Measurements from ENCODE around the gene ATP6V0A4.
"Not testable (repeated sequence)": the region's sequence is repeated elsewhere in the genome, so short reads cannot be mapped to it uniquely, and the experiment has no call there.

ATP6V0A4 gene

DNA sequence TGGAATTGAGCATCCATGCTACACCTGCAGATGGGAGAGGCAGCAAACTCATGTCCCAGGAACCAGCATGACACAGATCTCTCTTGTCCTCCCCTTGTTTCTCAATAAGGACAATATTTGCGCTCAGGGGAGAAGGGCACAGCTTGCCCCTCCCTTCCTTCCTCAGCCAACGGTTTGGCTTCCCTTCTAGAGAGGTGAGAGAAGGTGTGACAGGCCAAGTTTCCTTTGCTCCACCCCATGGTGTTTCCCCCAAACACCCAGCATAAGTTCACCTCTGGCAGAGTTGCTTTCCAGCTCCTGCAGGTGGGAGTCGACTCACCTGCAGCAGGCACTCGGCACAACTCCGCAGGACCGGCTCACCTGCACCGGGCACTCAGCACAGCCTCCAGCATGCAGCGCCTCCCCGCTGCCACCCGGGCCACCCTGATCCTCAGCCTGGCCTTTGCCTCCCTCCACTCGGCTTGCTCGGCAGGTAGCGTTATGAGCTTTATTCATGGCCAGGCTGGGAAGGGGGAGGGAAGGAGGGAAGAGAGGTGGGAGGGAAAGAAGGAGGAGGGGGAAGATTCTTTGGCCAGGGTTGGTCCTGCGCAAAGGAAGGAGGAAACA lies at the start of gene ATP6V0A4, which contains the start of gene TMEM213:
ATP6V0A4 (minus strand) TSS at position 482 of the 606 bp plus-strand sequence. CDS start 26,949 bp downstream, outside the sequence.
TMEM213 (plus strand) TSS at position 280 of the 606 bp plus-strand sequence; CDS start at position 391, 111 bp downstream.
- no peak for DNase-seq

DNA sequence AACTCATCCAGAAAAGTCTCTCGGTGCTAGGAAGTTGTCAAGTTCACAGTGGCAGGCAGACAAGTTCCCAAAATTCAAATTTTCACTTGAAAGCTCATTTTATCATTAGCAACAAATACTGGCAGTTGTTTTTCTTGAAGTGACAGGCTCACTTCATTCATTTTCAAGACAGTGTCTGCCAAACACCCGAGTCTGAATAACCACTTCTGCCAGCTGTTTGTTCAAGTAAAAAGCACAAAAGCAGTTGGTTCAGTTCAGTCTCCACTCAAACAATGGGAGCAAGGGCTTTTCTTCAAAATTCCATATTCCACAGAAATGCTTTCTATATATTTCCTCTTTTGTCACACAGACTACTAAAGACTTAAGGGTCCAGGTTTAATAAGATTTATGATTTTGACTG lies 47.7 kb upstream of the ATP6V0A4 start:
- no peak for DNase-seq

DNA sequence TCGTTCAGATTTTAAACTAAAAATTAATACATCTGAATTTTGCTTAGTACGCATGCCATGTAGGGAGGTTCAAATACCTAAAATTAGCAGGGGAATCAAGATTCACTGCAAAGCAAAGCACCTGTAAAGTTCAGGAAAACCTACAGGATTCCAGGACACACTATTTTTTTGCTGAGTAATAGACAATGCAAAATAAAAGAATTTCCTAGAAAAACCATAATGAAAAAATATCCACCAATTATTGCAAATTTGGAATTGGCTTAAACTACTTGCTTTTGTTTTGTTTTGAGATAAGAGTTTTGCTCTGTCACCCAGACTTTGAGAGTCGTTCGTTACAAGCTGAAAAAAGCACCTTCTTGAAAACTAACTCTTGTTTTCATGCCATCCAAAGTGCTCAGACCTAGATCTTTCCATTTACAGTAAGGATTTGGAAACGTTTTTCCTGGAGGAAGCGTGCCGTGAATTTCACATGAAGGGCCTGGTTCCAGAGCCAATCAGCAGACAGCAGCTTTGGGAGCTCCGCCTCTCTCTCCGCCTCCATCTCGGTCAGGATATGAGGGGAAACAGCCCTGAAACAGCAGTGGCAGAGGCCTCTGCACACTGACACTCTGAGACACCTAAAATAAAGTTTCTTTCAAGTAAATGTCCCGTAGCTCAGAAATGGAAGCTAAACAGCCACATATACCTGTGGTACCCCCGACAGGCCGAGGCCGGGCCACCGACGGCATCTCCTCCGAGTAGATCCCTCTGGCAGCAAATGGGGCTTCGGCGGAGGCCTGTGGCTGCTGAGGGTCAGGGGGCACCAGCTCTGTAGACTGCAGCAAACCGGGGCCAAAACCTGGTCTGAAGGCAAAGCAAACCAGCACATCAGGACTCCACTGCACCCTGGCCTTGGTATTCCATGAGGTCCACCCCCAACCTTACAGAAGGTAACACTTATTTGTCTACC lies 45.9 kb upstream of the ATP6V0A4 start:
- DNase-seq, result no peak

DNA sequence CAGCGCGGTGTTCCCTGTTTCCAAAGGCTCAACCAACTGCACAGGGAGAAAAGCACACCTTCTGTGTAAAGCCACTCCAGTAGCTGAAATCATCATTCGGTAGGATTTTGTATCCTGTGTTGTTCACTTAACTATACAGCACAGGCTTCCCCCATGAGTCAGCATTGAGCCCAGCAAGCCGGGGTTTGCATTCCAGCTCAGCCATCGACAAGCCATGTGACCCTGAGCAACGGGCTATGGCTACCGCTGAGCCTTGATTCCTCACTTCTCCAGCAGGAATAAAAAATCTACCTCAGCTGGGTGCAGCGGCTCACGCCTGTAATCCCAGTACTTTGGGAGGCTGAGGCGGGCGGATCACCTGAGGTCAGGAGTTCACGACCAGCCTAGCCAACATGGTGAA lies 44.1 kb upstream of the ATP6V0A4 start:
- DNase-seq, result no peak

DNA sequence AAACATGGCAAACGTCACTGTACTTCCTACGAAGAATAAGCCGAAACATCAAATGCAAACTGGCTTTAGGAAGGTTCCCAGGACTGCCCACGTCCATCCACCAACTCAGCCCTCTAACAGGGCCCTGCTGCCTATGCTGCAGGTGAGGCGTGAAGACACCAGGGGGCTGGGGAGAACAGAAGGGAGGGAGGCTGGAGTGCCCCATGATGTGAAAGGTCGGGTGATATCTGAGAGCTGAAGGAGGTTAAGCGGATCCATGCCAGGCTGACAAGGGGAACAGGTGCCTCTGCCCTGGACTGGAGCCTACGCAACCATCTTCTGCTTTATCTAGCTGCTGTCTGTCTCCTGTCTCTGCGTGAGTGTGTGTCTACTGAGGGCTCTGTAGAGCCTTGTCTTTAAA lies 40.2 kb upstream of the ATP6V0A4 start:
- no peak for DNase-seq

DNA sequence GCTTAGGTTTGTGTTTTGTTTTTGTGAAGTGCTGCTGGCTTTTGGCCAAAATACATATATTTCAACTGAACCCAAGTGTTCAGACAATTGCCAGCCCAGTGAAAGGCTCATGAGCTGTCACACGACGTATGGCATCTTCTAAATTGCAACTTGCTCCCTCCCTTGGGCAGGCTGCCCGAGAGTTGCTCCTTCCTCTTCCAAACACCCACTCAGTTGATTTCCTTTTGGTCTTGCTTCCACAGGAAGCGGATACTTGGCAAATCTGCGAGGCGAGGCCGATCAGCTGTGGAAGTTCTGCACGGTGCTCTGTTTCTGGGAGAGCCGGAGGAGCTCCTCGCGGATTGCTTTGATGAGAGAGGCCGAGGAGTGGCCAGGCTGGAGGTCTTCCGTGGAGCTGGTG lies 39.6 kb upstream of the ATP6V0A4 start:
- no peak for DNase-seq

DNA sequence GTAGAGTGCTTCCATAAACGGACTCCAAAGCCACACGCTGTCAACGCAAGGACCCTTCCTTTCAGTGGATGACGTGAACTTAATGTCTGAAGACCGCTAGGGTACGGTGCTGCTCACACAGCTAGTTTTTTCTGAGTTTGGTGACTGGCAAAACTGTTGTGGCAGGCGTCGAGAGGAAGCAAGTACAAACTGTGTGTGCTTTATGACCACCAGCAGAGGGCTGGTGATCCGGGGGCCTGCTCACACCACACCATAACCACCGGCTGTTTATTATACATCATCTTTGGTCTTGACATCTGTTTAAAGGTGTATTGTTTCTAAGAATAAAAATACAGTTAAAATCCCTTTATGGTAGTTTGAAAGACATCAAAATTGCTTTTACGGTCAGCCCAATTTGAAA lies 37.1 kb upstream of the ATP6V0A4 start:
- DNase-seq, result no peak

DNA sequence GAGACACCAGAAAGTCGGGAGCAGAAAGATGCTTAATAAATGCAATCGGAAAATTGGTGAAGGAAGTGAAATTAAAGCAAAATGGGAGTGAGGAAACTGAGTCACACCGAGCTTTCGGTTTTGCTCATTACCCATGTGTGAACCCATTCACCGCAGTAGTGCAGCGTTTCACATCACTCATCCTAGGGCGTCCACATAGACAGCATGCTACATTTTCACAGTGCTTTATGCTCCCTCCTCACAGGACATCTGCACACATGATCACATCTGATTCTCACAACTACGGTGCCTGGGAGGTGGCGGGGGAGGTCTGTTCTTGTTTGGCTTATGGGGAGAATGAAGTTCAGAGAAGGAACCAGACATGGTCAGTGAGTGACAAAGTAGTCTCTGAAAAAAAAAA lies 36.6 kb upstream of the ATP6V0A4 start:
- no peak for DNase-seq

DNA sequence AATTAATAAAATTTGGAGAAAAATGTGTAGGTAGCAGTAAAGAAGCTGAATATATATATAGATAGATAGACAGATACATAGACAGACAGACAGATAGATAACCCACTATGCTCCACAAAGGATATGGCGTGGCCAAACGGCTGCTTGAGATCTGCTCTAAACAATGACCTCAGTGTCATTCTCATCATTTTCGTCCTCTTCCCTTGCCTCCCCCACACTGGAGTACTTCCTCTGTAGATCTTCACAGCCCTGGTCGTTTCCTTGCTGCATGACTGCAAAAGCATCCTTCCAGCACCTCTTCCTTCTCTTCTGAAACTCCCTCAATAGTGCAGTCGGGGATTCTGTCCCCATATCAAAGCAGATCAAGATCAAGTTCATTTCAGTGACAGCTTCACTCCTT lies 35.6 kb upstream of the ATP6V0A4 start:
- no peak for DNase-seq

DNA sequence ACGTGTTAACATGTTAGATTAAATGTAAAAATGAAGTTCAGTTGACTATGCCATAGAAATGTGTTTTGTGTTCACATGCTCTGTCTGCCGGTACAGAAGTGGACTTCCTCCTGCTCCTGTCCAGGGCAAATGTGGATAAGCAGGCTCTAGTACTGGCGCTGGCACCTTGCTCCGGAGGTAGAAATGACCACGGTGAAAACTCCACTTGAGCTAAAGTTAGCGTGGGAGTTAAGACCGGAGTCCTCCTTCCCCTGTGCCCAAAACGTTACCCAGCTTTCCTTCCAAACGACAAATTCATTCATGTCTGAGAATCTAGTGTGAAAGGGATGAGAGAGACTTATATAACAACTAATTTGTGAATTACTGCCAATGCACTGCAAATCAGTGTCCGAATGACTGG lies 35.0 kb upstream of the ATP6V0A4 start:
- DNase-seq, result no peak

DNA sequence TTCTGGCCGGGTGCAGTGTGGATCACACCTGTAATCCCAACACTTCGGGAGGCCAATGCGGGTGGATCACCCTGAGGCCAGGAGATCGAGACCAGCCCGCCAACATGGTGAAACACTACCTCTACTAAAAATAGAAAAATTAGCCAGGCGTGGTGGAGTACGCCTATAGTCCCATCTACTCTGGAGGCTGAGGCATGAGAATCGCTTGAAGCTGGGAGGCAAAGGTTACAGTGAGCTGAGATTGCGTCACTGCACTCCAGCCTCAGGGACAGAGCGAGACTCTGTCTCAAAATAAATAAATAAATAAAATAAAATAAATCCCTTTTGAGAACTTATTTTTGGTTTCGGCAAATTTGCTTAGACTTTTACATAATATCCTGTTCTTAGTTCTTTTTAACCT lies 31.3 kb upstream of the ATP6V0A4 start:
- no peak for DNase-seq

DNA sequence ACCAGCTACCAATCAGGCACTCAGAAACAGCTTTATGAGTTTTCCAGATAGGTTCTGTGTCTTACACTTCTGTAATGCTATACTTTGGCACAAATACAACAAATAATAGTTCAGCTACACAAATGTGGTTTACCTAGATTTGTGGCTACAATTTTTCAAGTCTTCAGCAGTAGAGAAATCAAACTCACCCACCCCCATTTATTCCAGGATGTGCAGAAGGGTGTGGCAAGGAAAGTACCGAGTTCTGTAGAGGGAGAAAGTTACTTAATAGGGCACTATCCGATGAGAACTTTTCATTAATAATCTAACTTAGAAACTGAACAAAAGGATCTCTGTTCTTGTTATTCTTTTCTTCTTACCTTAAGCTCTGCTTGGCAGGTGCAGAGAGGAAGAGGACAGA lies 30.3 kb upstream of the ATP6V0A4 start:
- DNase-seq, result no peak

DNA sequence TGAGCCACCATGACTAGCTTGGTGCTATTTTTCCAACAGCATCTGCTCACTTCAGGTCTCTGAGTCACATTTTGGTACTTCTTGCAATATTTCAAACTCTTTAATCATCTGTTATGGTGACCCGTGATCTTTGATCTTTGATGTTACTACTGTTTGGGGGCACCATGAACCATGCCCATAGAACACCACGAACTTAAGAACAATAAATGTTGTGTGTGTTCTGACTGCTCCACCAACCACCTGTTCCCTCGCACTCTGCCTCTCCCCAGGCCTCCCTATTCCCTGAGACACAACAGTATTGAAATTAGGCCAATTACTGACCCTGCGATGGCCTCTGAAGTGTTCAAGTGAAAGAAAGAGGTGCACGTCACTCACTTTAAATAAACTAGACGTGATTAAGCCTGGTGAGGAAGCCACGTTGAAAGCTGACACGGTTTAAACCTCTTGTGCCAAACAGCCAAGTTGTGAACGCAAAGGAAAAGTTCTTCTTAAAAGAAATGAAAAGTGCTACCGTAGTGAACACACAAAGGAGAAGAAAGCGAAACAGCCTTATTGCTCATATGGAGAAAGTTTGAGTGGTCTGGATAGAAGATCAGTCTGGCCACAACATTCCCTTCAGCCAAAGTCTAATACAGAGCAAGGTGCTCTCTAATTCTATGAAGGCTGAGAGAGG lies 27.2 kb upstream of the ATP6V0A4 start:
- DNase-seq, result no peak

DNA sequence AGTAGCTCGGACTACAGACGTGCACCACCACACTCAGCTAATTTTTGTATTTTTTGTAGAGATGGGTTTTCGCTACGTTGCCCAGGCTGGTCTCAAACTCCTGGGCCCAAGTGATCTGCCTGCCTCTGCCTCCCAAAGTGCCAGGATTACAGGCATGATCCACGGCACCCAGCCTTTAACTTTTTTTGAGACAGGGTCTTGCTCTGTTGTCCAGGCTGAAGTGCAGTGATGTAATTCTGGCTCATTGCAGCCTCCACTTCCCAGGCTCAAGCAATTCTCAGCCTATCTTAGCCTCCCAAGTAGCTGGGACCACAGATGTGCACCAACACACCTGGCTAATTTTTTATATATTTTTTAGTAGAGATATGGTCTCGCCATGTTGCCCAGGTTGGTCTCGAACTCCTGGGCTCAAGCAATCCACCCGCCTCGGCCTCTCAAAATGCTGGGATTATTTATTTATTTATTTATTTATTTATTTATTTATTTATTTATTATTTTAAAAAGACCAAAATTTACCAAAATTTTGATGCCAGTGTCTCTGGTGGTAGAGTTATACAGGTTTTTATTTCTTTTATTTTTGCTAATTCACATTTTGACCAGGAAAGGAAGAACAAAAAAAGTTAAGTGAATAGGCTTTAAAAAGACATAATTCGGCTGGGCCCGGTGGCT lies 25.0 kb upstream of the ATP6V0A4 start:
- no peak for DNase-seq

DNA sequence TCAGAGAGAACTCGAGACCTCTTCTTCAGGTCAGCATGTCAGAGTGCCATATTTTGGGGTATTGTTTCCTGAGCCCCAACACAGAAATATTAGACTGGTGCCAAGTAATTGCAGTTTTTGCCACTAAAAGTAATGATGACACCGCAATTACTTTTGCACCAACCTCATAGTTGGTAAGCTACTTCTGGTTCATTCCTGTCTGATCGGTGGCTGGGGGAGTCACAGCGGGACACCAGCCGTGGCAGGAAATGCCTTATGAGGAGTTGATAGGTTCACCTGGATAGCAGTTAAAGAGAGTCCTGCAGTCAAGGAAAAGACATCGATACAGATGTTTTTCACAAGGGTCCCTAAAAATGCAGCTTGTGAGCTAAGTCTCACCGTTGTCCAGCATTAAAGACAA lies 23.9 kb upstream of the ATP6V0A4 start:
- no peak for DNase-seq

DNA sequence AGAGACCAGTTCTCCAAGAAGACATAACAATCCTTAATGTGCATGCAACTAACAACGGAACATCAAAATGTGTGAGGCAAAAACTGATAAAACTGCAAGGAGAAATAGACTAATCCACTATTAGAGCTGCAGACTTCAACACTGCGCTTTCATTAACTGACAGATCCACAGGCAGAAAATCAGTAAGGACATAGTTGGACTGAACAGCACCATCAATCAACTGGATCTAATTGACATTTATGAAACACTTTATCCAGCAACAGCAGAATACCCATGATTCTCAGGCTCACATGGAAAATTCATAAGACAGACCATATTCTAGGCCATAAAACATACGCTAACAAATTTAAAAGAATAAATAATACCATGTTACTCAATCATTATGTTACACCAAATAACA lies 21.6 kb upstream of the ATP6V0A4 start:
- DNase-seq, result no peak

DNA sequence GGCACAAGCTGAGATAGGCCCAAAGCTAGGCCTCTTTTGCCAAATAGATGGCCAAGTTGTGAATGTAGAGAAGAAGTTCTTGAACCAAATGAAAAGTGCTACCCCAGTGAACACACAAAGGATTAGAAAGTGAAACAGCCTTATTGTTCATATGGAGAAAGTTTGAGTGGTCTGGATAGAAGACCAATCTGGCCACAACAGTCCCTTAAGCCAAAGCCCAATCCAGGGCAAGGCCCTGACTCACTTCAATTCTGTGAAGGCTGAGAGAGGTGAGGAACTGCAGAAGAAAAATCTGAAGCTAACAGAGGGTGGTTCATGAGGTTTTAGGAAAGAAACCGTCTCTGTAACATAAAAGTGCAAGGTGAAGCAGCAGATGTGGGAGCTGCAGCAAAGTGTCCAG lies 18.7 kb upstream of the ATP6V0A4 start:
- no peak for DNase-seq

DNA sequence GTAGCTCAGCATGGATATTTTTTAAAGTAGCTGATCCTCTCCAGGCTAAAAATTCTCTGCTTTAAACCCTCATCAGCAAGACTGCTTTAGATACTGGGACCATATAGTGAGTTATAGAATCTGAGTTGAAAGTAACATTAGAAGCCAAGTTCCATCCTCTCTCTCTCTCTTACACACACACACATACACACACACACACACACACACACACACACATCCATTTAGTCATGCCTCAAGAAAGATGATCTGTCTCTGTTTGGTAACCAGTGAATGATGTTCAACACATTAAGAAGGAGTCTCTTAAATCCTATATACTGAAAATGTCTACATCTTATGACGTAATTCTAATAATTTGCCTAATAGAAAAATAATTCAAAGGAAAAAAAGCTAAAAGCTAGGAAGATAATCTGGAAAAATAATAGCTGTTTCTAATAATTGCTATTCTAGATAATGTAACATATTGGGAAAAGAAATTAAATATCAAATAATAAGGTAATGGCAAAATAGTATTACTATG lies 16.9 kb upstream of the ATP6V0A4 start:
- DNase-seq, result no peak

DNA sequence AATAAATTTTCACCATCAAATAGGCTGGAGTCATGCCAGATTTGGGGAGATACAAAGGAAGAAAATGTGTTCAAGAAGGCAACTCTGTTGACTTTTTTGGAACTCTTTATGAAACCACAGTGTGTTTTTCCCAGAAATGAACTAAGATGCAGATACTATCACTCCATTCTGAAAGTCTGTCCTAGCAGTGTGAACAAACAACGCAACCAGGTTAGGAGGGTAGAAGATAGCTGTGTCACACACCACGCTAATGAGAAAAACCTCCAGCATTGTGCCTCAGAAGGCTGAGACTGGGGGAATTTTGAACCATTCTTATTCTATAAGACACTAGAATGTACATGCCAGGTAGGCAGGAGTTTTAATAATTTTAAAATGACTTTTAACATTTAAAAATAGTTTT lies 15.9 kb upstream of the ATP6V0A4 start:
- no peak for DNase-seq

DNA sequence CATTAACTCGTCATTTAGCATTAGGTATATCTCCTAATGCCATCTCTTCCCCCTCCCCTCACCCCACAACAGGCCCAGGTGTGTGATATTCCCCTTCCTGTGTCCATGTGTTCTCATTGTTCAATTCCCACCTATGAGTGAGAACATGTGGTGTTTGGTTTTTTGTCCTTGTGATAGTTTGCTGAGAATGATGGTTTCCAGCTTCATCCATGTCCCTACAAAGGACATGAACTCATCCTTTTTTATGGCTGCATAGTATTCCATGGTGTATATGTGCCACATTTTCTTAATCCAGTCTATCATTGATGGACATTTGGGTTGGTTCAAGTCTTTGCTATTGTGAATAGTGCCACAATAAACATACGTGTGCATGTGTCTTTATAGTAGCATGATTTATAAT lies 13.3 kb upstream of the ATP6V0A4 start:
- not testable (repeated sequence) for DNase-seq

DNA sequence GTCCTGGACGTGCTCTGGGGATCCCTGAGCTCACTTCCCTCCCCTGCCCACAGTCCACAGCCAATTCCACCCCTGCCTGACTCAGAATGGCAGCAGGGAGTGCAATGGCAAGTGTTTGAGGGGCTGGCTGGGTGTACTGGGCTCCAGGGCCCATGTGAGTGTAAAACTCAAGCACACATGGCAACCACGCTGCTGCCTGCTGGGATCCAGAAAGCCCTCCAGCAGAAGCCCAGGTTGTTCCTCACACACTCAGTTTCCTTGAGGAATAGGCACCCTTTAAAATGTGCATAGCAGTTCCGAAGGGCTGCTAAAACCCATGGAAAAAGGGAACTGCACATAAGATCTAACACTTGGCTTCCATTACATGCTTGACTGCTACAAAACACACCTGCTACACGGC lies 11.3 kb upstream of the ATP6V0A4 start:
- DNase-seq, result no peak

DNA sequence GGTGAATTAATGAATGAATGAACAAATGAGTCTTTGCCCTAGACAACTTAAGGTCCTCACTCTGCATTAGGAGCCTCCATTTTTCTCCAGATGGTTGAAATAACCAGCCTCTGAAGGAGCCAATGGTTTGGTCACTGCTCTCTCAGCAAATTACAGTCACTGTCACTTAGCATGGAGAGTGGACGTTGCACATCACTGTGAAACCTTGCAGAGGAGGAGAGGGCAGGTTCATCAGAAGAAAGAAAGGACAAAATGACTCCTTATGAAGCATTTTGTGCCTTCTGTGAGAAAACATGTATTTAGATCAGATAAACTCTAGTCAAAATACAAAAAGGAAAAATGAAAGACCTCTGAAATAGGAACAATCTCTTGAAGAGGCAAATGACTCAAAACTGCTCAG lies 6.6 kb upstream of the ATP6V0A4 start:
- no peak for DNase-seq

DNA sequence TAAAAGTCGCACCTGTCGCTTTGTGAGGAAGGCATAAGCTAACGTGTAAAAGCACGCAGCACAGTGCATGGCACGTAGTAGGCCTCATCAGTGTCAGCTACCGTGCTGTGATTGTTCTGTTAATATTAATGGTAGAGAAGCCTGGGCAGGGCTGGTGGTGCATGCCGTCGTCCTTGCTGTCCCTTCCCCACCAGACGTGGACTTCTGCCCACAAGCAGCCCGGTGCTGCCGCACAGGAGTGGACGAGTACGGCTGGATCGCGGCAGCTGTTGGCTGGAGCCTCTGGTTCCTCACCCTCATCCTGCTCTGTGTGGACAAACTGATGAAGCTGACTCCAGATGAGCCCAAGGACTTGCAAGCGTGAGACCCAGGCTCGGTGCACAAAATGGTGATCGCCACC lies 4.7 kb upstream of the ATP6V0A4 start:
- no peak for DNase-seq
